ENCODE data around the gene TMEM44.

DNA sequence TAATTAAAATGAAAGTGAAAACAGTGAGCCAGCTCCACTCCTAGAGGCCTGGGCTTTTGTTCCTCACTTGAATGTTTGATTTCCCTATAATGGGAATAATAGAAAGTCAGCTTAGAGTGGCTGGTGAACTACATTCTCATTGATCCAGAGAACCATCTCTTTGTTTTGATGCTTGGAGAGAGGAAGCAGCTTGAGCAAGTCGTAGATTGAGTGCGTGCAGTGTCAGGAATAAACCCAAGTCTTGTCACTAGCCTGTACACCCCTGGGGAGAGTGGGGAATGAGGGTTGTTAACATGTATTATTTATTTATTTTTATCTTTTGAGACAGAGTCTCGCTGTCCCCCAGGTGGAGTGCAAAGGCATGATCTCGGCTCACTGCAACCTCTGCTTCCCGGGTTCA, 39.7 kb upstream of the TMEM44 start:
- TF ChIP-seq POLR2A (IDR thresholded peaks at IDR 0.05; ENCODE audit: low read depth, low read length): no peak
- no peak for TF ChIP-seq POLR2AphosphoS5 (IDR thresholded peaks at IDR 0.05; ENCODE audit: low read depth, low read length)

Data from GM12892 (cell line).